HG03108 (cell line): ENCODE results near the gene ITGA2.

ENCODE experiments used
- ATAC-seq: cut with Tn5 transposase; IDR thresholded peaks from one replicate; pipeline ENCODE4 v1.9.1; 2021; ENCODE audit warnings: moderate library complexity; ENCODE audit not compliant: unreplicated experiment

Gene ITGA2

DNA sequence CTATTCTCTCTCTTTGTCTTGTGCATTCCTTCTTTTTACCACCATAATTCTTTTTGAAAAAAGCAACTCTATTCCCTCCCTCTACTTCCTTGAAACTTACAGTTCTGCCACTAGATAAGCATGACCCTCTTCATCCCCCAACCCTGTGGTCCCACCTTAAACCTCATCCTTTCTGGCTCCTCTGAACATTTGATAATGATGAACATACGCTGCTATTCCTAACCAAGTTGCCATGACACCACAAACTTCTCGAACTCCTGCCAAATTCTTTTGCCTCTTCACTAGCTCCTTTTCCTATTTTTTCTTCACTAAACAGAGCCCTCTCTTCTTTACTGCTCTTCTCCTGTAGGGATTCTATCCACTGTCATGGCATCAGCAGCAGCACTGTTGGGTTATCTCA lies 63.3 kb downstream of the ITGA2 start:
- no peak for ATAC-seq

DNA sequence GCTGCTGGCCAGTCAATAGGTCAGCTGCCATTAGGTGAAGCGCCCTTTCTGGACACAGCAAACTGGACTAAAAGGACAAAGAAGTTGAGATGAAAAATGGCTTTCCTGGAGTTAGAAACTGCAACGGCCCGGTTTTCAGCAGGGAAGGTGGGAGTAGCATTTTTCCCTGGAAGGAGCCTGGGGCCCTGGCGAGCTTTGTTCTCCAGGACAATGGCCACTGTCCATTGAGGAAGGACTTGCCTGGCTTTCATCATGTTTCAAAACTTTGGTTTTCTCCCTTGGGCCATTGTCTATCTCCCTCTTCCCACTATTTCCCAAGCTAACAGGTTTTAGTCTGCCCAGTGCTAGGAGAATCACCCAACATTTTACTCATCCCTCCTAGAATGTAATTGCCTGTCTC lies 64.2 kb downstream of the ITGA2 start:
- no peak for ATAC-seq

DNA sequence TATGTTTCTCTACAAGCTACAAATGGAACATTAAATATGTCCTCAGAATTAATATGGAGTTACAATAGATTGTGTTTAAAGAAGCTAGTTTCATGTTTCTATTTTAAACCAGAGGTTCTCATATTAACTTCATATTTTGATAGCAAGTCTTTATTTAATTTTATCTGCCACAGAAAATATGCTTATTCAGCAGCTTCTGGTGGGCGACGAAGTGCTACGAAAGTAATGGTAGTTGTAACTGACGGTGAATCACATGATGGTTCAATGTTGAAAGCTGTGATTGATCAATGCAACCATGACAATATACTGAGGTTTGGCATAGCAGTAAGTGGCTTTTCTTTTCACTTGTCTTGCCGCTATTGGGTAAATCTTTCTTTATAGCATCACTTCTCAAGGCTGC lies 66.2 kb downstream of the ITGA2 start:
- ATAC-seq: no peak

DNA sequence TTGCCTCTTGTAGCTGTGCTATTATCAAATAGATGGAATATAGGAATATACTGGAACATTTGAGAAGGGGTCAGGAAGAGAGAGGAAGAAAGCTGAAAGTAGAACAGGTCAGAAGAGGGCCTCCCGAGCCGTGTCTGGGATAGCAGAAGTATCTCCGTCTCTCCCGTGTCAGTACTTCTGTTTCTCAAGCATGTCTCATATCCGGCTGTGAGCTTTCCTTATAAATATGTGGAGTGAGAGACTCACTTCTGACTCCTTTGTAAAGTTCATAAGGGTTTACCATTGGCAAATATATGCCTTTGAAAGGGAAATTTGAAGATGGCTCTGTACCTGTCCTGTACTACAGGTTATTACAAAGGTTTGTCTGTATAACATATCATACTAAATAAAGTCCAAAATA lies 70.1 kb downstream of the ITGA2 start:
- ATAC-seq: no peak

DNA sequence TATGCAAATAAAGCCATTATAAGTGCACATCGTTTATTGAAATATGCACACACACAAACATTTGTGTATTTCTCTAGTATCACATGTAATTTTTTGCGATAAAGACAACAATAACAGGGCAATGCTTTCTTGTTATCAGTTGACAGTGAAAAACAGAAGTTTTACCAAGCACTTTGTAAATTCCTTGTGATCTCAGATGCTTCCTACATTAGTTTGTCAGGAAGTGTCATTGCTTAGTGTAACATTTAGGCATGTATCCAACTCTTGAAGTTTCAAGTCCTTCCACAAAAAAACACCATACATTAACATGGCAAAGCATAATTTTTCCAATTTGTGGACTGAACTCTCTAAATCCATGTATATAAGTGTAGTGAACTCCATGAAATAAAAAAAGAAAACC lies 74.0 kb downstream of the ITGA2 start:
- ATAC-seq: no peak

DNA sequence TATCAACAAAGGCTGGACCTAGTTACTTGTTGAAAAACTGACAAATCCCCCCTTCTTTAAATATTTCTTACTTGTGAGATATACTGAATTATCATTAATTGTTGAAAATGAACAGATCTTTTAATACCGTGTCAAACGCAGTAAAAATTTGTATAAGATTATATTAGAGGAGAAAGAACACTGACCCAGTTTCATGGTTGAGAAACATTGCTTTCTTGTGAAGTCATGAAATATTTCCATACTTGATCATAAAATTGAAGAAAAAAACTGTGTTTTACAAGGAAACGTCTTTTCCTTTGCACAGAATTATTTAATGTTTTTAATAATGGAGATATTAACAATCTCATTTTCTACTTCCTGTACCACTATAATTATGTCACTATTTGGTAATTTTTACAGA lies 74.6 kb downstream of the ITGA2 start:
- ATAC-seq: no peak

DNA sequence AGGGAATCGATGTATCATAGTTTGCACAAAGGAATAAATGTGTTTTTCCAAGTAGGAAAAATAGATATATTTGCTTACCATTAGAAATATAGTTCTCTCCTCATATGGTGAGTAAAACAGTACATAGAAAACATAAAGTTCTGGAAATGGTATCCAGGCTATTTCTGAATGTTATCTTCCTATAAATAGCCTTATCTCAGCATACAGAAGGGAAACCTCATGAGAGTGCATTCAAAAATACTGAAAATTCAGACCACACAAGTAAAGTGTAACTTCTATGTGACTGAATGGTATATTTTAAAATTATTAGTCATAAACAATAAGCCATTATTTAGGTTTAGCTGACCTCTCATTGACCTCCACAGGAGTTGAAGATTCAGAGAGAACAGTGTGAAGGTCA lies 76.9 kb downstream of the ITGA2 start:
- no peak for ATAC-seq

DNA sequence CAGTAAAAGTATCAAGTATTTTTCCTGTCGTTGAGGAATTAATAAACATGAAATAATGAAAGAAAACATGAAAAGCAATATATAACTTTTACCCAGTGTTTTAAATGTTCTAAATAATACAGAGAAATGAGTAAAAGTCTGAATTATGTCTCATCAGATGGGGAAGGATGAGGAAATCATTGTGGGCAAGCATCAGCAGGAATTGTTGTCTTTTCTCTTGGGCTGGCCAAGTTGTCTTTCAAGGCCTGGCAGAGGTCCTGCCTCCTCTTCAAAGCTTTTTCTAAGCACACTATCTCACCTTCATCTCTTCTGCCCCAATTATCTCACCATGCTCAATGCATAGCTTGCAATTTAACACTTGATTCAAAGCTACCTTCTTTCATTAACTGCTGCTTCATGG lies 78.5 kb downstream of the ITGA2 start:
- ATAC-seq: no peak

DNA sequence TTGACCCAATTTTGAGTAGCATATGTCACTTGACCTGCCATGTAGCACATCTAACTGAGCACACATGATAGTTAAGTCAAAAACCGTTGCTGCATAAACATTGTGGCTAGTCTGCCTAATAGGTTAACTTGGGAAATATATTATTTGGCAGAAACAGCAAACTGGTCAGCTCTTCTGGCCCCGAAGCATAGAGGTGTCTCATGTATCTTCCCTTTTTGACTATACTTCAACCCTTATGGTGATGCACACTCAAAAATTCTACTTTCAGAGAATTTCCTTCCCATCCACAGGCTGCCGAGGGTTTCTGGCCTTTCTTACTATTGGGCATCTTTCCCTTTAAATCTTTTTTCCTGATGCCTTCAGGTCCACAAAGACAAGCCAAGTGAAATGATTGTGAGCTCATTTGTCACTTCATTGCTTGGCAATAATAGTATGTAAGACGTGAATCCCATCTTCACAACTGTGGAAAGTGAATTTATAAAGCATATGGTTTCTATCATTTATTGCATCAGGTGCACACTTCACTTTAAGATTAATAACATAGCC lies 79.2 kb downstream of the ITGA2 start:
- no peak for ATAC-seq

DNA sequence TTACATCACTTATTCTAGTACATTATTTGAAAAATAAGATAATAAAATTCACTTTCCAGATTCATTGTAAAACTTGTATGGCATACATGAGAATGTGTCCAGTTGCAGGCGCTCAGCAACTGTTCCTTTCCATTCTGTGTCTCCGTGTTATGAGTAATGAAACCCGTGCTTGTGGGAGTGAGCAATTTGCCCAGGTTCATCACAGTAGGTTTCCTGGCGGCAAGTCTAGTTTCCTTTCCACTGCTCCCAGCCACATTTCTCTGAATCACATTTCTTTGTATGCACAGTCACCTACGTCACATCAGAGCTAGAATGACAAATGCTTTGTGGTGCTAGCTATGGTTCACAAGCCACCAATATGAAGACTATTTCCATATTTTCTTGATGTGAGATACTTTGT lies 80.5 kb downstream of the ITGA2 start:
- ATAC-seq: no peak

DNA sequence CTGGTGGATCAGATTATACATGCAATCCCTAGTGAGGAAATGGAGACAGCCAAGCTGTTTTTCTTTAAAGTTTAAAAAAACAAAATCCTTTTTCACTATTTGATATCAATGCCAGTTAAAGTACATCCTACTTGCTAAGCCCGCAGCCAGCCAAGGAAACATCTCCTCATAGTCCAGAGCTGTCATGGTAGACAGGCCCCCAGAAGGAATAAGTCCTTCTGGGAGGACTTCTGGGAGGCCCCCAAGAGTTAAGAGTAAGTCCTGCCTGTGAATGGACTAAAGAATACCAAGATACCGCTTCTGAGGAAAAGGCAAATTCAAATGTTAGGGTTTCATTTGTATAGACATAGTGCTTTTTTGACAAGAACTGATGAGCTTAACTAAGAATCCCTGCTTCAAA lies 82.1 kb downstream of the ITGA2 start:
- no peak for ATAC-seq

DNA sequence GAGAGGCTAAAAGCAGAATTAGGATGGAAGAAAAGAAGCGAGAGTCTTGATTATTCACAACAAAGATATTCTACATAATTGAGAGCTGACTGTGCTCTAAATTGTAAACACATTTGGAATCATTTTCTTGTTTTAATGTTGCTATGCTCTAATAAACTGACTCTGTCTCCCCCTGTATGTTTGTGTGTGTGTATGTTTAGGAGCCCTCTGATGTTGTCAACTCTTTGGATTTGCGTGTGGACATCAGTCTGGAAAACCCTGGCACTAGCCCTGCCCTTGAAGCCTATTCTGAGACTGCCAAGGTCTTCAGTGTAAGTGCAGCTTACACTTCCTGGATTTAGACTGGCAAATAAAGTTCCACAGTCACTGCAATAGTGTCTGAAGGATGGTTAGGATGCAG lies 82.6 kb downstream of the ITGA2 start:
- ATAC-seq: no peak

DNA sequence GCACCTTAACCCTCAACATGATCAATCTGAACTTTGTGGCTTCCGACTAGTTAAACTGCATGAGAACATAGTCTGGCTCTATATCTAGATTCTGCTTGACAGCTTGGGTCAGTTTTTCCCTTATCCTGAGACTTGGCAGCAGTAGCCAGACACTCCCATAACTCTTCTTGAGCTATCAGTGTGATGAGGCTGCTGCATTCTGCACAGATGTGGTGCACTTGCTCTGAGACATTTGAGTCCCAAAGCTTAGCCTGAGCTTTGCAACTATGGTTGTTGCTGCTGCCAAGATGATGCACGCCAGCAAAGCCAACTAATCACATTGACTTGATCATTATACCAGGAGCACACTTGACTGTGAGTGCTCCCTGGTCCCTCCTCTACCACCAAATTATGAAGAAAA lies 84.2 kb downstream of the ITGA2 start:
- no peak for ATAC-seq

DNA sequence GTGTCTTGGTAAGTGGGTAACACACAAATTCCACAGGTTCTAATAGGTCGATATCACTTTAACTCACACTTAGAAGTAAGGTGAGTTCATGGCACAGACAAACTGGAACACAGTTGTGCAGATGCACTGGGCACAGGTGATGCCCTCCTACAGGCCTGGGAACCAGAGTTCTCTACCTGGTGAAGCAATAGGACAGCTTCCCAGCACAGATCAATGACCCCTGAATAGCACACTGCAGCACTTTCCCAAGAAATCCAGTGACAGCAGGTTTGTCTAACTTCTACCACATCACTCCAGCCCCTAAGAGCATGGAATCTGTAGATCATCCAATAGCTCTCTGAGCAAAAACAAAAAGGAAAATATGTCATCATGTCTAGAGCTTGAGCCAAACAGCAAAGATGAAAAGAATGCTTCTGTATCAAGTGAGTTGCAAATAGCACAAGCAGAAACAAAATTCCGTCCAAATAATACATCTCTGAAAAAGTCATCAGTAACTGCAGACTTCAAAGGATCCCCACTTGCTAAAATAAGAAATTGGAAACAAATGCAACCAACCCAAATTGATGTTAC lies 86.9 kb downstream of the ITGA2 start:
- no peak for ATAC-seq

DNA sequence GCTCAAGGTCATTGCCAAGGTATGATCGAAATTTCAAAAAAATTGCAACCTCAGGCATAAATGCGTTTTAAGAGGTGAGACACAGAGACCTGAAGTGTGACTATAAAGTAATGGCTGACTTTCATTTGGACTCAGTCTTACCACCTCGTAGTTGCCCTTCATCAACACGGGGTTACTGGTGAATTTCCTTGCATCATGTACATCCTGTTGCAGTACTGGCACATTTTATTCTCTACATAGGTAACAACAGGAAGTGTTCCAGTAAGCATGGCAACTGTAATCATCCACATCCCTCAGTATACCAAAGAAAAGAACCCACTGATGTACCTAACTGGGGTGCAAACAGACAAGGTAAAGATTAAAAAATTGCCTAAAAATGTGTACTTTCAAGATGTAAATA lies 91.1 kb downstream of the ITGA2 start:
- no peak for ATAC-seq

DNA sequence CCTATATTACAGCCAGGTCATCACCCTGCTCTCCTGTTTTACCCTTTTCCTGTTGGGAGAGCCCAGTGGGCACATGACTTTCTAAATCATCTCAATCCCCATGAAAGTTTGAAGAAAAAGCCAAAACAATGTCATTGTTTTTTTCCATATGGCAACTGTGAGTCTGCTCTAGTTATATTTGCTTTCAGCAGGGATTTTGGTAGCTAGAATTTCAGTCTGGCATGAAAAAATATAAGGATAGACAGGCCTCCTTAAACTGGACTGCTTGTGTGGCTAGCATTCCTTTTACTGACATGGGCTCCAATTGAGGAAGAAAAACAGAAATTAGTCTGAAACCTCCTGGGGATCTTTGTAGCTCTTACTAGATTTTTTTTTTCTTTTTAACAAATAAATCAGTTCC lies 94.8 kb downstream of the ITGA2 start:
- no peak for ATAC-seq

DNA sequence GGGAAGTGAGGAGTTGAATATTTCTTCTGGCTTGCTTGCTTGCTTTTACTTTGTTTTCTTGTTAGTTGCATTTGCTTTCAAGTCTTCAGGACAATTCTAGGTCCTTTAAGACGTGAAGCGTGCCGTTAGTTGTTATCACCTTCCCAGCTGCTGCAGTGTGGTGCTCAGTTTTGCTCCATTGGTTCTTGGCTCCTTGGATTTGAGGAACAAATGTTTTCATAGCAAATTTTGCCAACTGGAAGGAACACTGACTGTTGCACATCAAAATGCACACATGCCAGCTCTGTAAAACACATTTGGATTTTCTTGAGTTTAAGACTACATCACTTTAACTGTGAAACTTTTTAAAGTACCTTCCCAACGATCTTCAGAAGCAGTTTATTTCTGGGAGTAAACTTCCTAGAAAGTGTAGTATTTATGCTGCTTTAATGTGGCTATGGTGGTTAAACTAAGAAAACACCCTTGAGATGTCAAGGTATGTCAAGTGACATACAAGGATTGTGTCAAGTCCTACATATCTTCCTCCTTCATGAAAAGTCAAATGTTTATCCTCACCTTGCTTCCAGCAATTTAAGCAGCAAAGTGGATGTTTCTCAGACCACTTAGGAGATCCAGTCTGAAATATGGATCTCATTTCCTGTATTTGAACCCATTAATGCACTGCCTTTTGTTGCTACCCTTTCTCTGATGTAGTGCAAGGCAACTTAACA lies 95.5 kb downstream of the ITGA2 start:
- ATAC-seq: no peak

DNA sequence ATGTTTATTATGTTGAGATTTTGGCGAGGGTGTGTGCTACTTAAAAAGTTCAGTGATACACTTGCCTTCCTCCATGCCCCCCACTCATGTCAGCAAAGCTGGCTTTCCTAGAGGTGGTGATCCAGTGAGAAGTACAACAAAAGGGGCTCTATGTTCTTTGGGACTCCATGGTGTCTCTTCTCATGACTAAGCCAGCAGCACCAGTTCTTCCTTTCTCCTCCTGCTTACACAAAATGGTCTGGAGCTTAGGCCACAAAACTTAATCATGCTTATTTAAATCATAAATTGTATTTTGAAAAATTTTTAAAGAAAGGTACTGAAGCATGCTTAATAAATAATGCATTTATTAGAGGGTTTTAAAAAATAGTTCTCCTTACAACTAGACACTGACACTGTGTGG lies 98.0 kb downstream of the ITGA2 start:
- no peak for ATAC-seq

DNA sequence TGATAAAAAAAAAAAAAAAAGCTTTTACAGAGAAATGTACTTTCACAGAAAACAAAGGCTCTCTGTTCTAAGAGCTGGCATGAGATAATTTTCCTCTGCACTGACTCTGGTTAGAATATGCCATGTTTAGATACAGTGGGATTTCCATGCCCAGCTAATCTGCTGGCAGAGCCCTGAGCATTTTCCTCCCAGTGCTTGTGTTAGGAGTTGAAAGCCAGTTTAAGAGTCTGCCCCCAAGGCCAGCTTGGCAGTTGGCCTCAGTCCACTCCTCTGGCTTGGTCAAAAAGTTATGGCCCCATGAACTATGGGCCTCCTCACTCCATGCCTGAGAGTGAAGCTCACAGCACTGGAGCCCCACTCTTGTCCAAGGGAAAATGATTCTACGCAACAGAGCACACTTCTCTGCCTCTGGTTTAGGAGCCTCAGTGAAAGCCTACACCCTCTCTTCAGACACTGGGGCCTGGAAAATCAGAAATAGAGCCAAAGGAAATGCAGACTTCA lies 98.5 kb downstream of the ITGA2 start:
- no peak for ATAC-seq

DNA sequence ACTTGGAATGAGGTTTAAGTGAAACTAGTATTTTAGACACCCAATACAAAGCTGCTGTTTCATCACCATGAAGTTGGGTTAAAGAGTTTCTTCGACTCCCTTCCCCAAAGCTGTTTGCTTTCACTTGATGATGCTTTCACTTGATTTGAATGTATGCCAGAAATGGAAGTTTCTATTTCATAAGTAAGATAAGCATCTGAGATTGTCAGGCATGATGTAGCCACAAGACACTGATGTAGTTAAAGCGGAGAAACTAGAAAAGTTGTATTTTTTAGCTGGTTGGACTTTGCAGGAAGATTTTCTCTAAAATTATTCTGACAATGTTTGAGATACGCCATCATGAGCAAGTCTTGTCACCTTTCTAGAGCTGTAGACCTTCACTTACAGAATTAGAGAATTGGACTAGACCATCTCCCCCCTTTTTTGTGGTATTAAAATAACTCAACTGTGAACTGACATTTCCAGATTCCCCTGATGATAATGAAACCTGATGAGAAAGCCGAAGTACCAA lies 100.4 kb downstream of the ITGA2 start:
- ATAC-seq: no peak

DNA sequence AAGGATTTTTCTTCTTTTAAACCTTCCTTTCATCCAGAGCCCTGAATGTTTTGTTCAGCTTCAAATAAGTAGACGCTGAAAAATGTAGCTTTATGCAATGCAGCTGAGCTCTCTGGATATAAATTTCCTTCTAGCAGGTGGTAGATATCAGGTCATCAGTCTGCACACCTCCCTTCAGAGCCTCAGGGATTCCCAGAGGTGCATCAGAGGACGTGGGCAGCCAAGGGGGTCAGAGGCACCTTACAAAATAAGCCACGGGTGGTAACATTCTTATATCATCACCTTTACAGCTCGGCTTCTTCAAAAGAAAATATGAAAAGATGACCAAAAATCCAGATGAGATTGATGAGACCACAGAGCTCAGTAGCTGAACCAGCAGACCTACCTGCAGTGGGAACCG lies 101.1 kb downstream of the ITGA2 start:
- no peak for ATAC-seq

DNA sequence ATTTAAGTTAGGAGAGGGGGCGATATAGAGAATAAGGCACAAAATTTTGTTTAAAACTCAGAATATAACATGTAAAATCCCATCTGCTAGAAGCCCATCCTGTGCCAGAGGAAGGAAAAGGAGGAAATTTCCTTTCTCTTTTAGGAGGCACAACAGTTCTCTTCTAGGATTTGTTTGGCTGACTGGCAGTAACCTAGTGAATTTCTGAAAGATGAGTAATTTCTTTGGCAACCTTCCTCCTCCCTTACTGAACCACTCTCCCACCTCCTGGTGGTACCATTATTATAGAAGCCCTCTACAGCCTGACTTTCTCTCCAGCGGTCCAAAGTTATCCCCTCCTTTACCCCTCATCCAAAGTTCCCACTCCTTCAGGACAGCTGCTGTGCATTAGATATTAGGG lies 102.1 kb downstream of the ITGA2 start:
- no peak for ATAC-seq

DNA sequence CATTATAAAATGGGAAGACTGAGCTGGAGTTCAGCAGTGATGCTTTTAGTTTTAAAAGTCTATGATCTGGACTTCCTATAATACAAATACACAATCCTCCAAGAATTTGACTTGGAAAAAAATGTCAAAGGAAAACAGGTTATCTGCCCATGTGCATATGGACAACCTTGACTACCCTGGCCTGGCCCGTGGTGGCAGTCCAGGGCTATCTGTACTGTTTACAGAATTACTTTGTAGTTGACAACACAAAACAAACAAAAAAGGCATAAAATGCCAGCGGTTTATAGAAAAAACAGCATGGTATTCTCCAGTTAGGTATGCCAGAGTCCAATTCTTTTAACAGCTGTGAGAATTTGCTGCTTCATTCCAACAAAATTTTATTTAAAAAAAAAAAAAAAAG lies 103.1 kb downstream of the ITGA2 start:
- no peak for ATAC-seq
